LoVo (cell line): ENCODE measurements around the gene WBP11.
A peak's percentile ranks its signal among the peaks of the same experiment; 100 is the strongest.

Source experiments
- DNase-seq: peaks from one replicate; pipeline ENCODE4 v3.0.0-alpha.2; 2016; ENCODE audit warnings: low spot score

Gene WBP11

GRCh38 chr12:14824012-14824634 is 20.8 kb upstream of the WBP11 start:
- no peak for DNase-seq

- no peak for DNase-seq
Observed at GRCh38 chr12:14814014-14814413, 10.7 kb upstream of the WBP11 start, which contains the start of gene SMCO3. SMCO3 (minus strand) TSS chr12:14814182; CDS start chr12:14806680, 7,502 bp downstream.

- DNase-seq = no peak
Observed at GRCh38 chr12:14811486-14811885, 8.2 kb upstream of the WBP11 start.

DNA sequence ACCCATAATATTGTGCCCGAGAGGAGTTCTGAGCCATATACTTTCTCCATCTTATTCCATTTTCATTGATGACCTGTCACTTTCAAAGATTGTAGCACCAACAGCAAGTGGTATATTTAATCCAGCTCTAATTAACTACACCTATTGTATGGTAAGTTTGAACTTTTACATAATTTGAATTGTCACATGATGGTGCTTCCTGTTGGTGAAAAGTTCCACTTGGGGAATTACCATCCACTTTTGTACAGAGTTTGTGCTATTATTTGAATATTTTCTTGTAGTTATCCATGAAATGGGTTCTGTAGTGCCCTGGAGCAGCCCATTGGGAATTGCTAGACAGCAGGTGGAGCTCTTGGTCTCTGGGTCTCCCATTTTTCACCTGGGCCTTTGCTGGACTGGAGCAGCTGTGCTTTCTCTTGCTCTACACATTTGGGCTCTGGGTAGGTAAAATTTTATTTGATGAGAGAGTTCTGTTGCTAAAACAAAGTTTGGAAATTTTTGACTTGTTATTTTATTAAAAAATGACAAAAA is 7.7 kb upstream of the WBP11 start:
- peak; percentile 14 for DNase-seq

- DNase-seq = no peak
Observed at GRCh38 chr12:14810167-14810952, 7.1 kb upstream of the WBP11 start.

DNA sequence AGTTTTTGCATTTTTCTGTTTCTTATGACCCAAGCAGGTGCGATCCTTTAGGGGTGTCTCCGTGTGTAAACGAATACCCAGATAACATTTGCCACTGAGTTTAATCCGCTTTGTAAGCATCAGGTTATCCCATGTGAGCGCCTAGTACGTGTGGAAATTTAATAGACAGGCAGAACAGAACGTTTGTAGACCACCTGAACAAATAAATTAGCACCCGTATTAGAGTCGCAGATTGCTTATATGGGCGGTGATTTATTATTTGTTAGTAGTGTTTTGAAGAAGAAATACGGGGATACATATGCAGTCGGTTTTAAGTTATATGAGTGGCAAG is 517 bp upstream of the WBP11 start:
- no peak for DNase-seq

DNA sequence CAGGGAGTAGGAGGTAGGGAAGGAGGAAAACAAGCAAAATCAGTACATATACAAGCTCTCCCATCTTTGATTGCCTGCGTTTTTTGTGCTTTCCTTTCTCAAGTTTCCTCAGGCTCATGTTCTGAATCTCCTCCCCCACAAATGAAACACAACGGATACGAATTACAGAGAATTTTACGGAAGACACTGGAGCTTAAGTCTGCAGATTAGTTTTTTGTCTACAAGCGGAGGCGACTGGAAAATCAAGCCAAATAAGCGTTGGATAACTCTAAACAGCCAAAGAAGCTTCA is 612 bp downstream of the WBP11 start:
- DNase-seq = no peak

- DNase-seq = no peak
Observed at GRCh38 chr12:14802247-14802646, 1.0 kb downstream of the WBP11 start.

DNA sequence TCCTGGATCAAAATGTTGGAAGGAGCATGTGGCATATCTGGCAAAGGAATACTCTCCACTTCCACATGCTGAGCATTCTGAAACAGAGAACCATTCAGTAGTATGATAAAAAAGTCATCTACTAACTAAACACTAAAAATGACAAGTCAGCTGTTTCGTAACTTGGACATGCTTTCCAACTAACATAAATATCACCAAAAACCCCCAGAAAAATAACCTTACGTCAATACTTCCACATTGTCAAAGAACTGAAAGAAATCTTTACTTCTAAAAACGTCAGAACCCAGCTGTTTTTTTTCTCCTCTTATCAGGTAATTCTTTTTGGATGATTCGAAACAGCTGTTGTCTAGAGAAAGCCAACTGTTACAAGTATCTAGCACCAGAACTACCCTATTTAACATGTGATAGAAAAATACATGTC is 8.2 kb downstream of the WBP11 start:
- DNase-seq = no peak

GRCh38 chr12:14785568-14785967 is 17.7 kb downstream of the WBP11 start:
- DNase-seq = no peak

GRCh38 chr12:14784471-14784870 is 18.8 kb downstream of the WBP11 start:
- no peak for DNase-seq

DNA sequence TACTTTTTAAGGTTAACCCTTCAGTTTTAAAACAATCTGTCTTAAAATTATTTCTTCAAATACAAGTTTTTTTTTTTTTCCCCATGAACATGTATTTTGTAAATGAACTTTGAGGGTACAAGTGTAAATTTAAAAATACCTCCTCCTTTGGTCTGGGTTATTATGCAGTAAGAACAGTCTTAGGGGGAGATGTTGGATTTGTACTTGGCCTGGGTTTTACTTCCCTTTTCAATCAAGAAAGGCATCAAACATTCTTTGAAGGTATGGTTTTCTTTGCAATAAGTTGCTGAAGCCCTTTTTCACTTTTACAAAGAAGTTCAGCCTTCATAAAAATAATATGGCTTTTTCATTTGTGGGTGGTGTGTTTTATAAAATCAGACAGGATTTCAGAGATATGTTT is 20.5 kb downstream of the WBP11 start:
- DNase-seq = no peak

DNA sequence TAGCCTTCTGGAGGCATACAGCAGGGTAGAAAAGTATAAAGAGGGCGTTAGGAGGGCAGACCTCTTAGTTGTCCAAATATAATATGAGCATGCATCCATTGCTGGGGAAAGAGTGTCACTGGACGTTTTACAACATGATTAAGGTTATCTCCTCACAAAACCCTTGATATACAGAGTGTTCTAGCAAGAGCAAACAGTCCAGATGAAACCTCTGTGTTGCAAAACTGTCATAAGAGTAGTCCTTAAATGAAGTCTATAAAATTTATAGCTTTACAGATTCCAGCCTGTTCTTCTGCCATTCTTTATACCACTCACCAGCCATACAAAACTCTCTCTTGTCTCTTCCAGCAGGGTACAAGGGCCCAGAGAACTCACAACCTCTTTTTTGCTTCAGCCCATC is 21.7 kb downstream of the WBP11 start:
- DNase-seq = no peak

- DNase-seq = no peak
Observed at GRCh38 chr12:14780859-14781258, 22.4 kb downstream of the WBP11 start.

GRCh38 chr12:14779834-14780233 is 23.4 kb downstream of the WBP11 start:
- no peak for DNase-seq

DNA sequence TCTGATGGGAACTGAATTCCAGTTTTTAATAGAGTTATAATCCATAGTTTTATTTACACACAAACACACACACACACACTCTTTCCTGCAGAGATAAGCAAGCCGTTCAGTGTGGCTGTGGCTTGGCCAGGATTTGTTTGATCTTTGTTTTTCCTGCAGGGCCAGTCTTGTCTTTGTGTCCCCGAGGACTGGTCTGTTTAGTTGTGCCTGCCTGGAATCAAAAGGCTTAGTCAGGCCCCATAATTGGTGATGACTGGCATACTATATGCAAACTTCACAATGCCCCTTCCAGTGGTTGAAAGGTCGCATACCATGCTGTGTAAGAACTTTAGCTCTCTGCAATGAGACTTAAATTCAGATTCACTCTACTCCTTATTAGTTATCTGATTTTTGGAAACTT is 26.0 kb downstream of the WBP11 start:
- peak; percentile 83 for DNase-seq

DNA sequence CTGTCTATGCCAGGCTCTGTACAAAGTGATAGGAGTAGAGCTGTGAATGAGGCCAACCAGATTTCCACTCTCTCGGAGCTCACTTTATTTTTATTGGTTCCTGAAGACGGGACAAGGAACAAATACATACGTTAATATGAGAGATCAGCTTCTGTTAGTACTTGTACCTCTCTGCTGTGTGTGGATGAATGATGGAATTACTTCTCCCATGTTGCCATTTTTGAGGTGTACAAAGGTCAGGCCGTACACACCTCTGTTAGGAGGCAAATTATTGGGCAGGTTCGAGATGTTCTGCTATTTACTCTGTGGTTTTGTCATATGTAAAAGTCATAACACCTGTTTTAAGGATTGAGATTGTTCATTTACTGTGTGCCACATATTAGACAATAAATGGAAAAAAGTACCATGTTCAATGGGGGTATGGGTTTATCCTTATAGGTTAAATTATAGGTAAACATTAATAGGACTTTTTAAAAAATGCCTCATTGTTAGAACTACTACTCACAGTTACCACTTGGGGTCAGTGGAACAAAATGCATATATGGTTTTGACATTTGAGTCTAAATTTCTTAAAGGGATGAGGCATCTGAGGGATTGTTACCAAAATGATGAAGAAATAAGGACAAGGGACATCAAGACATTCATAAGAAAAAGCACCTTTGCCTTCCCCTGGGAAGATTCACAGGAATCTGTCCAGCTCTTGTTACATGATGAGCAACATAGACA is 26.9 kb downstream of the WBP11 start:
- DNase-seq = peak; percentile 30

DNA sequence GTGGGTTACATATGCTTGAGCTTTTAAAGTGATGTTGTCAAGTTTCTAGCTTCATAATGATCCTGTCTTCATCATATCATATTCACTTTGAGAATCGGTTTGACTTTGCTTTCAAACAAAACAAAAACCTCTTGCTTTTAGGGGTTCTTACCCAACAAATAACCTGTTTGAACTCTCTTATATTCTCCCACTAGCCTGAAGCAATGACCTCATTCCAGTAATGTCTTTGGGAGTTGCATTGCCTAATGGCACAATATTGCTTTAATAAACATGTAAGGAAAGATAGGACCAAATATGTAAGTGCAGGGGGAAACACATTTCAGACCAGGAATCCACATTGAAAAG is 27.7 kb downstream of the WBP11 start:
- no peak for DNase-seq

- DNase-seq = peak; percentile 68
Observed at GRCh38 chr12:14774906-14775635, 28.2 kb downstream of the WBP11 start.

GRCh38 chr12:14774074-14774905 is 29.0 kb downstream of the WBP11 start:
- DNase-seq = peak; percentile 99

DNA sequence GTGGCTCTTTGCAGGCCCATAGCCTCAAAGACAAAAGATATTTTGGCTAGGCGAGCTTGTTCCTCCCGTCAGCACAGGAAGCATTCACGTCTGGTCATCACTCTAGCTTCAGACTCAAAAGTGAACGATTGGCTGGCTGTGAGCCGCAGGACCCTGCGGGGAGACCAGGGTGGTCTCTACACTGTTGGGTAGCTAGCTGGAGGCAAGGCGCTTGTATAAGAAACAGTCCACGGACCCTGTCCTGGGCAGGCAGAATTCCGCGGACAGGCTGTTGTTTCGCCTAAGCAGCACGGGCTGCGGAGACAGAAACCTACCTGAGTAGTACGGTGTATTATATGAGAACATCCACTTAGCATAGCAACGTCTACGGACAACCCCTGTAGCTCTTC is 29.6 kb downstream of the WBP11 start:
- DNase-seq = peak; percentile 27

DNA sequence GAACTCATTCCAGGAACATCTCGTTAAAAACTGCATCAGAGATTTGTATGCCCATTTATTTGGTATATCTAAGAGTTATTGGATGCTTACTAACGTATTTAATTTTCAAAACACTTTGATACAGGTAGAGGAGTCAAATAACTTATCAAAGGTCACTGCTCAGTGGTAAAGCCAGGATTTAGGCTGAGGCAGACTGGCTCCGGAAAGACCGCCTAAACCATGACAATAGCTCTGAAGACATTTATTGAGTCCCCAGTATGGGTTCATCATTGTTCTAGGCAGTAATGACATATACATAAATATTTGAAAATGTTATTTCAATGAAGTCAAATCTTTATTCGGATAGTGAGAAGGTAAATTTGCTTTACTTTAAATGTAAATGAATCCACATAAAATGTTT is 30.3 kb downstream of the WBP11 start:
- DNase-seq = no peak
